Transverse colon (tissue), 4 donors: ENCODE measurements around the gene RAX2. TPM values are rescaled to one million over a fixed set of nuclear protein-coding genes. Genes with fewer than 3 reads are reported as not detected.

Source experiments
- DNase-seq: peaks from one replicate; pipeline ENCODE4 v3.0.0-alpha.2; 2019
- H3K27ac ChIP-seq, 4 donors: fragments of 200-600 bp; sonication (generic); 2 replicates each; pipeline ENCODE4 v1.5.1; 2016 to 2018; ENCODE audit warnings: inconsistent platforms in 4 of 4
- H3K27me3 ChIP-seq: fragments of 200-600 bp; sonication (generic); 2 replicates; pipeline ENCODE4 v1.5.1; 2017; ENCODE audit warnings: inconsistent platforms
- H3K36me3 ChIP-seq, 4 donors: fragments of 200-600 bp; sonication (generic); 2 replicates each; pipeline ENCODE4 v1.5.1; 2017 to 2019; ENCODE audit warnings: inconsistent platforms in 4 of 4
- H3K4me1 ChIP-seq, 4 donors: fragments of 200-600 bp; sonication (generic); 2 replicates each; pipeline ENCODE4 v1.5.1; 2017 to 2020; ENCODE audit warnings: inconsistent platforms in 4 of 4
- H3K4me3 ChIP-seq, 4 donors: fragments of 200-600 bp; sonication (generic); 1 replicate in 1 of 4; 2 replicates in 3 of 4; pipeline versions ENCODE4 v1.5.1 to v1.6.1; 2017 to 2019; ENCODE audit warnings: inconsistent platforms in 4 of 4
- H3K9me3 ChIP-seq, 2 donors: fragments of 200-600 bp; sonication (generic); 2 replicates each; pipeline ENCODE4 v1.5.1; 2017 to 2019; ENCODE audit warnings: inconsistent platforms in 2 of 2
- CTCF ChIP-seq, 5 experiments: fragments of 200-600 bp in 3 of 5; fragments of 450-650 bp in 2 of 5; sonication (generic) in 3 of 5; IDR thresholded peaks; 1 replicate in 2 of 5; 2 replicates in 3 of 5; pipeline ENCODE4 v1.5.1; 2016 to 2017; ENCODE audit warnings: antibody characterized with exemption in 5 of 5, inconsistent platforms in 3 of 5, mild to moderate bottlenecking in 2 of 5, moderate library complexity in 1 of 5
- EP300 ChIP-seq: sonication (generic); formaldehyde crosslinking; IDR thresholded peaks from one replicate; pipeline ENCODE4 v1.6.1; 2017; ENCODE audit warnings: antibody characterized with exemption, low read depth
- POLR2A ChIP-seq: fragments of 450-650 bp; IDR thresholded peaks from one replicate; pipeline ENCODE4 v1.6.1; 2016; ENCODE audit warnings: antibody characterized with exemption, mild to moderate bottlenecking, moderate library complexity
- POLR2AphosphoS5 ChIP-seq, 3 donors: sonication (generic); formaldehyde crosslinking; IDR thresholded peaks; one replicate each; pipeline ENCODE4 v1.6.1; 2016; ENCODE audit warnings: antibody characterized with exemption in 3 of 3
- WGBS, 2 donors: methylation state at CpG; one replicate each; pipeline ENCODE4 v1.1.5; 2018; ENCODE audit warnings: low coverage in 1 of 2; 5-methylcytosine and 5-hydroxymethylcytosine counted together
- in situ Hi-C, 4 donors: fragments of 200-750 bp; cut with MboI; loops; one replicate each; pipeline versions ENCODE4 v1.15.0 to v1.15.1; 2017; ENCODE audit warnings: low sequenced_read_pairs in 3 of 4, low pct_ligation_motif_present in 1 of 4, low pct_unique_long_range_greater_than_20kb in 1 of 4
- intact Hi-C: fragments of 100-400 bp; cut with DNase I; formaldehyde crosslinking; loops from one replicate; pipeline ENCODE4 v1.15.1; 2023; ENCODE audit warnings: low total_unique reads
- total RNA-seq, 4 donors: library from RNA; depleted of rRNA; stranded (reverse); fragments of >200 nt; gene quantifications; one replicate each; pipeline ENCODE4 v1.1.0, GENCODE V29; 2016

RAX2 gene
- total RNA-seq, 4 donors from 2014 or later = not detected

- peaks cover 0 to 26% (median 10%) of the 10 kb centered on the region in 4 donors for H3K36me3 ChIP-seq
- no peak for TF ChIP-seq CTCF (IDR thresholded peaks at IDR 0.05)
- no peak for TF ChIP-seq POLR2AphosphoS5 (IDR thresholded peaks at IDR 0.05)
- TF ChIP-seq EP300 = no peak
- no peak for TF ChIP-seq POLR2A
Measured at GRCh38 chr19:3752492-3752891, 19.5 kb downstream of the RAX2 start.

DNA sequence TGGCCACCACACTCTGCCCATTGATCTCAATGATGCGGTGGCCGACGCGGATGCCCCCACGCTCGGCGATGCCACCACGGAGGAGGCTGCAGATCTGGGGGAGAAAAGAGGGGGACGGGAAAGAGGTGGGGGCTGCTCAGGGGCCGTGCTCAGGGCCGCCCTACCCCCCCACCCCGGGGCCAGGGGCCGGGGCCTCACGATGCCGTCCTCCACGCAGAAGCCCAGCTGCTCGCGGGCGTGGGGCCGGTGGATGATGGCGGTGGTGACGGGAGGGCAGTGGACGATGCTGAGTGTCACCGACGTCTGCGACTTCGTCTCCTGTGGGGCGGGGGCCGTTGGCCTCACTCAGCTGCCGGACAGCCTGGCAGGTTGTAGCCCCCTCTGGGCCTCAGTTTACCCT lies 20.8 kb downstream of the RAX2 start:
- Histone ChIP-seq H3K4me1 (no peaks in the 10 kb centered on the region), H3K4me3 (no peak overlapping the region), H3K27me3 (no peaks in the 10 kb centered on the region), H3K9me3 (no peaks in the 10 kb centered on the region), H3K27ac (no peak overlapping the region), H3K36me3 (peaks cover 0 to 26% (median 10%) of the 10 kb centered on the region in 4 donors)
- intact Hi-C loops = no loop called here
- WGBS, 2 donors = 88 to 96% methylated on average over 6 to 30 of the region's 30 CpGs
- in situ Hi-C loops = no loop called here
- TF ChIP-seq CTCF (IDR thresholded peaks at IDR 0.05) = no peak
- no peak for TF ChIP-seq POLR2A
- no peak for TF ChIP-seq EP300
- no peak for TF ChIP-seq POLR2AphosphoS5 (IDR thresholded peaks at IDR 0.05)
- no peak for DNase-seq

More at GRCh38 chr19:3752492-3752891, 19.5 kb downstream of the RAX2 start:
- Histone ChIP-seq H3K9me3 (no peaks in the 10 kb centered on the region), H3K27ac (no peak overlapping the region), H3K27me3 (no peaks in the 10 kb centered on the region), H3K4me1 (no peaks in the 10 kb centered on the region), H3K4me3 (no peak overlapping the region)
- intact Hi-C loops (no loop called here), in situ Hi-C loops (no loop called here)
- DNase-seq = no peak
- WGBS, 2 donors = 80% methylated on average over 13 of the region's 25 CpGs; no CpG with 5 or more reads in 1 of the 2 donors

DNA sequence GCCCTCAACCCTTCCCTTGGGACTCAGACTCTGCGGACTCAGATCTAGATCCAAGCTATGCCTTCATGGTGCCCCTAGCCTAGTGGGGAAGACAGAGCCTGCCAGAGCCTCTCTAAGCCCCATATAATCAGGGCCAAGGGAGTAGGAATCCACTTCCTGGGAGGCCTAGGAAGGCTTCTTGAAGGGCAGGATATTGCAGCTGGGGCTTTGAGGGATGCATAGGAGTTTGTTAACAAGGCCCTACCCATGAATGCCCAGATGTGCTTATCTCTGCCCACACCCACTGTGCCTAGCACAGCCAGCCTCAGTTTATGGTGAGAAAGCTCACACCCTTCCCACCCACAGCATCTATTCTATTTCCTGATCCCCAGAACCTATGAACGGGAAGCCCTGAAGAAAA lies 21.8 kb downstream of the RAX2 start:
- no peak for DNase-seq

GRCh38 chr19:3748965-3749364 lies 23.1 kb downstream of the RAX2 start:
- H3K36me3 ChIP-seq = peaks cover 0 to 26% (median 10%) of the 10 kb centered on the region in 4 donors
- H3K4me1 ChIP-seq = no peaks in the 10 kb centered on the region
- in situ Hi-C loops (no loop called here), intact Hi-C loops (no loop called here)
- TF ChIP-seq CTCF (IDR thresholded peaks at IDR 0.05) (no peak), POLR2A (no peak), POLR2AphosphoS5 (IDR thresholded peaks at IDR 0.05) (no peak), EP300 (no peak)
- no peaks in the 10 kb centered on the region for H3K9me3 ChIP-seq
- 40 to 83% methylated on average over 2 to 8 of the region's 8 CpGs for WGBS, 2 donors
- no peak overlapping the region for H3K27ac ChIP-seq
- H3K4me3 ChIP-seq = no peak overlapping the region
- DNase-seq = no peak
- no peaks in the 10 kb centered on the region for H3K27me3 ChIP-seq

More for the DNA sequence above, 21.8 kb downstream of the RAX2 start:
- Histone ChIP-seq H3K9me3 (no peaks in the 10 kb centered on the region), H3K4me3 (no peak overlapping the region), H3K27ac (no peak overlapping the region), H3K4me1 (no peaks in the 10 kb centered on the region), H3K27me3 (no peaks in the 10 kb centered on the region), H3K36me3 (peaks cover 0 to 26% (median 10%) of the 10 kb centered on the region in 4 donors)
- TF ChIP-seq POLR2A (no peak), POLR2AphosphoS5 (IDR thresholded peaks at IDR 0.05) (no peak), EP300 (no peak), CTCF (IDR thresholded peaks at IDR 0.05) (no peak)
- in situ Hi-C loops (no loop called here), intact Hi-C loops (no loop called here)
- 100% methylated on average over 2 of the region's 2 CpGs; no CpG with 5 or more reads in 1 of the 2 donors for WGBS, 2 donors
